MM.1S (cell line): Measurements from ENCODE around the gene SNCAIP.

Experiments
- DNase-seq: peaks from one replicate; pipeline ENCODE4 v3.0.0-alpha.2; 2015
- H2AFZ ChIP-seq: fragments of 300-600 bp; sonication (generic); 2 replicates; pipeline ENCODE4 v1.6.0; 2016; ENCODE audit warnings: antibody characterized with exemption, low read length
- H3F3A ChIP-seq: fragments of 300-600 bp; sonication (generic); 2 replicates; pipeline ENCODE4 v1.6.1; 2016; ENCODE audit warnings: mild to moderate bottlenecking, antibody characterized with exemption, low read length, moderate library complexity, mixed read lengths; ENCODE audit not compliant: insufficient read depth
- H3K27ac ChIP-seq: fragments of 300-600 bp; sonication (generic); 2 replicates; pipeline ENCODE4 v1.5.1; 2016; ENCODE audit warnings: mild to moderate bottlenecking, low read length
- H3K27me3 ChIP-seq: fragments of 300-600 bp; sonication (generic); replicated peaks from 2 replicates; pipeline ENCODE4 v1.6.0; 2016; ENCODE audit warnings: low read length; ENCODE audit not compliant: insufficient read depth
- H3K36me3 ChIP-seq: fragments of 300-600 bp; sonication (generic); replicated peaks from 2 replicates; pipeline ENCODE4 v1.6.1; 2016; ENCODE audit warnings: mild to moderate bottlenecking, low read length, mixed read lengths; ENCODE audit not compliant: insufficient read depth
- H3K4me1 ChIP-seq: fragments of 300-600 bp; sonication (generic); 2 replicates; pipeline ENCODE4 v1.6.1; 2016; ENCODE audit warnings: low read length, mixed read lengths
- H3K4me2 ChIP-seq: fragments of 300-600 bp; sonication (generic); 2 replicates; pipeline ENCODE4 v1.6.0; 2016; ENCODE audit warnings: low read depth, low read length
- H3K4me3 ChIP-seq: fragments of 300-600 bp; sonication (generic); 2 replicates; pipeline ENCODE4 v1.5.1; 2016; ENCODE audit warnings: low read length, mixed read lengths
- H3K79me2 ChIP-seq: fragments of 300-600 bp; sonication (generic); 2 replicates; pipeline ENCODE4 v1.6.1; 2016; ENCODE audit warnings: mixed run types, low read length, mixed read lengths
- H3K9ac ChIP-seq: fragments of 300-600 bp; sonication (generic); 2 replicates; pipeline ENCODE4 v1.6.1; 2016; ENCODE audit warnings: low read length, mixed read lengths
- H3K9me2 ChIP-seq: fragments of 300-600 bp; sonication (generic); replicated peaks from 2 replicates; pipeline ENCODE4 v1.6.1; 2016; ENCODE audit warnings: mild to moderate bottlenecking, low read length, mixed read lengths; ENCODE audit not compliant: insufficient read depth
- H3K9me3 ChIP-seq: fragments of 300-600 bp; sonication (generic); replicated peaks from 2 replicates; pipeline ENCODE4 v1.6.1; 2016; ENCODE audit warnings: mild to moderate bottlenecking, low read length, mixed read lengths; ENCODE audit not compliant: insufficient read depth
- H4K20me1 ChIP-seq: fragments of 300-600 bp; sonication (generic); 2 replicates; pipeline ENCODE4 v1.6.1; 2016; ENCODE audit warnings: mild to moderate bottlenecking, low read length, moderate library complexity, mixed read lengths; ENCODE audit not compliant: insufficient read depth
- EZH2 ChIP-seq: fragments of 300-600 bp; sonication (generic); optimal IDR thresholded peaks from 2 replicates; pipeline ENCODE3; 2017; ENCODE audit warnings: low read depth, mild to moderate bottlenecking, antibody characterized with exemption, low read length, mixed read lengths
- EZH2phosphoT487 ChIP-seq: fragments of 300-600 bp; sonication (generic); IDR thresholded peaks from 2 replicates; pipeline ENCODE4 v1.6.1; 2018; ENCODE audit warnings: antibody characterized with exemption, low read length
- TF ChIP-seq, protein P1 (sequence below): fragments of 300-600 bp; sonication (generic); IDR thresholded peaks from 2 replicates; pipeline ENCODE4 v1.5.1; 2016; ENCODE audit warnings: antibody characterized with exemption, low read length, mixed read lengths

SNCAIP gene

DNA sequence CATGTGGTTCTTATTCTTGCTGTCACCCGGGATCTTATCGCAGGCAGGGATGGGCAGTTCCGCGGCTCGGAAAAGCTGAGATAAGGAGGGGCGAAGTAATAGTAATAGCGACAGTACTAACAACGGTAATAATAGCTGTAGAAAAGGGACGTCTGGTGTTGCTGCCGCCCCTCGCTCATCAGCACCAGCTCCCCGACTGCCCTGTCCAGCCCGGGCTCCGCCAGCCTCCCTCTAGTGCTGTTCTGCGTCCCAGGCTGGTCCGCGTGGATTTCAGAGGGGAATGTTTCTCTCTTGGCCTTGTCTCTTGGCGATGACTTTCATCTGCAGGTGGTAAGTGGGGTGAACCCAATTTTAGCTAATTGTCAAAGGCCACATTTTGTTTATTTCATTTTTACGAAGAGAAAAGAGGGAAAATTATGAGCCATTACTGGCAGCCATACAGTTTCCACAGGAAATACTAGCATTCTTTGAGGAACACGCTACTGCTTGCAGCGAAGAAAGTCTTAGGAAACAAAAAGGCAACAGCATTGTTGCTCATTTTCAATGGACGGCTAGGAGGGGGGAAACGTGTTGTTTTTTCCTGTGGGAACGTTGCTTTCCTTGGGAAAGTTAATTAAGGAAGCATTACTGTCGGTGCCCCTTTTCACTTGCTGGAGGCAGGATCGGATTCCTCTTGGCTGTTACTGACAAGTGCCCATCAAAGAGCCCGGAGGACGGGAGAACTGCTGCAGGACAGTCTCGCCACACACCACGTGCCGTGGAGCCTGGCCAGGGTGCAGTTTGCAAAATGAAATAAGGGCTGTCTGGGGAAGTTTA, 762 bp downstream of the SNCAIP start:
- DNase-seq: no peak
- Histone ChIP-seq H3K4me1 (peaks cover 29% of the 10 kb centered on the region), H3K27ac (peak overlapping the region; percentile 82; the same call in 1 of the 2 replicates), H4K20me1 (no peaks in the 10 kb centered on the region), H3F3A (peaks cover 27% of the 10 kb centered on the region), H3K9ac (peak overlapping the region; percentile 58), H3K4me3 (peak overlapping the region; percentile 62), H3K4me2 (peak overlapping the region; percentile 69), H3K27me3 (no peaks in the 10 kb centered on the region), H3K9me2 (no peaks in the 10 kb centered on the region), H3K79me2 (peaks cover 44% of the 10 kb centered on the region), H3K36me3 (no peaks in the 10 kb centered on the region), H2AFZ (peak overlapping the region; percentile 86), H3K9me3 (no peaks in the 10 kb centered on the region)
- no peak for TF ChIP-seq EZH2phosphoT487
- TF ChIP-seq, protein P1, sequence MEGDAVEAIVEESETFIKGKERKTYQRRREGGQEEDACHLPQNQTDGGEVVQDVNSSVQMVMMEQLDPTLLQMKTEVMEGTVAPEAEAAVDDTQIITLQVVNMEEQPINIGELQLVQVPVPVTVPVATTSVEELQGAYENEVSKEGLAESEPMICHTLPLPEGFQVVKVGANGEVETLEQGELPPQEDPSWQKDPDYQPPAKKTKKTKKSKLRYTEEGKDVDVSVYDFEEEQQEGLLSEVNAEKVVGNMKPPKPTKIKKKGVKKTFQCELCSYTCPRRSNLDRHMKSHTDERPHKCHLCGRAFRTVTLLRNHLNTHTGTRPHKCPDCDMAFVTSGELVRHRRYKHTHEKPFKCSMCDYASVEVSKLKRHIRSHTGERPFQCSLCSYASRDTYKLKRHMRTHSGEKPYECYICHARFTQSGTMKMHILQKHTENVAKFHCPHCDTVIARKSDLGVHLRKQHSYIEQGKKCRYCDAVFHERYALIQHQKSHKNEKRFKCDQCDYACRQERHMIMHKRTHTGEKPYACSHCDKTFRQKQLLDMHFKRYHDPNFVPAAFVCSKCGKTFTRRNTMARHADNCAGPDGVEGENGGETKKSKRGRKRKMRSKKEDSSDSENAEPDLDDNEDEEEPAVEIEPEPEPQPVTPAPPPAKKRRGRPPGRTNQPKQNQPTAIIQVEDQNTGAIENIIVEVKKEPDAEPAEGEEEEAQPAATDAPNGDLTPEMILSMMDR: no peak
- TF ChIP-seq EZH2: no peak

DNA sequence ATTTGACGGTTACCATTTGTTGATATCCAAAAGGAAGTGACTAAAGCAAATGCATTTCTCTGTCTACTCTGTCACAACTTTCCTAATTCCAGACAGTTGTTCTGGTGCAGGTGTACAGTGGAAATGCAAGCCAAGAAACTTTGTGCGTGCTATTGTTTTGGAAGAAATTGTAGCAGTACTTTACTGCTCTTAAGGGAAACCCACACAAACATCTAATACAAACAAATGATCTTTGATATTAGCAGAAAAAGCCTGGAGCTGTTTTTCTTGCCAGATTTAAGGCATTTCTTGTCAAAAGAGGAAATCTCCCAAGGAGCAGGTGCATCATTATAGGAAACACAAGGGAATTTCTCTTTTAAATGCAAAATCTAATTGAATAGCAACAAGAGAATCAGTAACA, 2.0 kb downstream of the SNCAIP start:
- TF ChIP-seq EZH2phosphoT487 (no peak), EZH2 (no peak)
- TF ChIP-seq, protein P1: no peak
- peak overlapping the region; percentile 62 for H3K4me3 ChIP-seq
- H3K4me1 ChIP-seq: peaks cover 32% of the 10 kb centered on the region
- H3K9me2 ChIP-seq: no peaks in the 10 kb centered on the region
- H3K27ac ChIP-seq: peak overlapping the region; percentile 82; the same call in 1 of the 2 replicates
- no peak for DNase-seq
- peaks cover 27% of the 10 kb centered on the region for H3F3A ChIP-seq
- H3K4me2 ChIP-seq: peak overlapping the region; percentile 69
- H3K9me3 ChIP-seq: no peaks in the 10 kb centered on the region
- peaks cover 55% of the 10 kb centered on the region for H3K79me2 ChIP-seq
- H3K9ac ChIP-seq: peak overlapping the region; percentile 58
- H2AFZ ChIP-seq: no peak overlapping the region
- no peaks in the 10 kb centered on the region for H3K36me3 ChIP-seq
- no peaks in the 10 kb centered on the region for H4K20me1 ChIP-seq
- H3K27me3 ChIP-seq: no peaks in the 10 kb centered on the region

DNA sequence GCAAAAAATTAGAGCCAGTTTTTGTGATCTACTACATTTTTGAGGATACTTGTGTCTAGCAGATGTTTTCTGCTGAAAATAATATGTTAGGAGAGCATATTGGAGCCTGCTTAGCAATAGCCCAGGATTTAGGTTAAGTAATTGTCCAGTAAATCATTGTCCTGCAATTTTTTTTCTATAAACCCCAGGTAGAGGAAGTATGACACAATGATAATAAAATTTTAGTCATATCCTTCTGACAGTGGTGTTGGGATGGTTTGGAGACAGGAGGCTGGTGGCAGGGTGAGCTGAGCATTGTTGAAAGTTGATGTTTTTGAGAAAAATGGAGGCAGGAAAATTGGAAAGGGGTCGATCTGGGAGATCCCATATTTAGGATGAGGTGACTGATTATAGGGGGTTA, 3.5 kb downstream of the SNCAIP start:
- no peaks in the 10 kb centered on the region for H3K27me3 ChIP-seq

More for the DNA sequence above, 3.5 kb downstream of the SNCAIP start:
- Histone ChIP-seq H3K79me2 (peaks cover 55% of the 10 kb centered on the region), H3K9ac (peak overlapping the region; percentile 58), H3K9me3 (no peaks in the 10 kb centered on the region), H3K27ac (peak overlapping the region; percentile 82), H3F3A (peaks cover 27% of the 10 kb centered on the region), H3K4me2 (peak overlapping the region; percentile 69), H4K20me1 (no peaks in the 10 kb centered on the region), H2AFZ (no peak overlapping the region), H3K36me3 (no peaks in the 10 kb centered on the region), H3K4me3 (peak overlapping the region; percentile 62; the same call in 1 of the 2 replicates), H3K9me2 (no peaks in the 10 kb centered on the region), H3K4me1 (peaks cover 32% of the 10 kb centered on the region)
- TF ChIP-seq, protein P1: no peak
- TF ChIP-seq EZH2 (no peak), EZH2phosphoT487 (no peak)
- no peak for DNase-seq
